K562 (cell line): ENCODE measurements around the gene POLR3GL. TPM values are rescaled to one million over a fixed set of nuclear protein-coding genes. Genes with fewer than 3 reads are reported as not detected.

Source experiments
- CEBPG ChIP-seq, 3 experiments: fragments of 200-800 bp in 1 of 3; sonication (Bioruptor generic) in 1 of 3; sonication (generic) in 1 of 3; formaldehyde crosslinking in 1 of 3; IDR thresholded peaks in 2 of 3; conservative IDR thresholded peaks in 1 of 3; 2 replicates each; pipeline versions ENCODE4 v1.6.1 to v1.8.0; 2016 to 2022; ENCODE audit warnings: missing compliant biosample characterization in 2 of 3, missing genetic modification characterization in 2 of 3, mild to moderate bottlenecking in 1 of 3, missing genetic modification reagents in 1 of 3
- PCBP2 ChIP-seq: fragments of 200-400 bp; formaldehyde crosslinking; IDR thresholded peaks from 2 replicates; pipeline ENCODE4 v1.6.1; 2018; ENCODE audit warnings: low read length, low read depth, mild to moderate bottlenecking, moderate library complexity; ENCODE audit not compliant: poor library complexity, severe bottlenecking
- RFX5 ChIP-seq: IDR thresholded peaks from 2 replicates; pipeline ENCODE4 v1.6.1; 2011; ENCODE audit warnings: low read depth, mild to moderate bottlenecking, improper control_type of control experiment, low read length
- ZFP30 ChIP-seq: fragments of 250-450 bp; sonication (Bioruptor Pico); IDR thresholded peaks from 2 replicates; pipeline ENCODE4 v1.8.0; 2022; ENCODE audit warnings: moderate library complexity, mild to moderate bottlenecking, inconsistent platforms, borderline replicate concordance
- ZNF583 ChIP-seq: fragments of 250-450 bp; sonication (Bioruptor Pico); IDR thresholded peaks from 2 replicates; pipeline ENCODE4 v1.4.0; 2020
- ZSCAN32 ChIP-seq: fragments of 450-650 bp; formaldehyde crosslinking; IDR thresholded peaks from 2 replicates; pipeline ENCODE4 v1.4.0; 2020; ENCODE audit warnings: mild to moderate bottlenecking, moderate library complexity
- polyA plus RNA-seq, 8 experiments: library from polyadenylated mRNA; depleted of rRNA in 4 of 8; stranded (reverse) in 5 of 8; unstranded in 3 of 8; fragments of >200 nt; fragmentation: Nextera tagmentation in 2 of 8; fragmentation: Illumina TruSeq in 1 of 8; extraction: Ambion mirVana in 2 of 8; extraction: Trizol in 1 of 8; gene quantifications; 2 replicates each; pipeline versions ENCODE4 v1.2.1 to v1.2.3, GENCODE V29; 2011 to 2014; ENCODE audit warnings: inconsistent platforms in 1 of 8, missing spikeins in 1 of 8
- total RNA-seq, 7 experiments: library from RNA; depleted of rRNA in 6 of 7; stranded (reverse); fragments of >200 nt in 6 of 7; fragmentation: Illumina TruSeq in 2 of 7; extraction: Trizol in 2 of 7; gene quantifications; 2 replicates each; pipeline versions ENCODE4 v1.2.1 to v1.2.3, GENCODE V29; 2011 to 2021; ENCODE audit warnings: low replicate concordance in 1 of 7
- TF ChIP-seq, protein P1 (sequence below): fragments of 450-650 bp; IDR thresholded peaks from 2 replicates; pipeline ENCODE4 v1.6.1; 2016; ENCODE audit warnings: mild to moderate bottlenecking, moderate library complexity
- TF ChIP-seq, protein P2 (sequence below): sonication (generic); formaldehyde crosslinking; IDR thresholded peaks from 2 replicates; pipeline ENCODE4 v1.8.0; 2022; ENCODE audit warnings: mild to moderate bottlenecking, missing genetic modification reagents, borderline replicate concordance
- TF ChIP-seq, protein P3 (sequence below): fragments of 150-350 bp; IDR thresholded peaks from 2 replicates; pipeline ENCODE4 v1.6.1; 2014; ENCODE audit warnings: low read depth, mild to moderate bottlenecking, low read length, borderline replicate concordance

Gene POLR3GL
- total and polyA plus RNA-seq, 9 of the 15 experiments (the other 6 are each of a cell fraction or from before 2014, with no cell fraction given) = 14.6 to 48.4 (median 38.2) TPM

DNA sequence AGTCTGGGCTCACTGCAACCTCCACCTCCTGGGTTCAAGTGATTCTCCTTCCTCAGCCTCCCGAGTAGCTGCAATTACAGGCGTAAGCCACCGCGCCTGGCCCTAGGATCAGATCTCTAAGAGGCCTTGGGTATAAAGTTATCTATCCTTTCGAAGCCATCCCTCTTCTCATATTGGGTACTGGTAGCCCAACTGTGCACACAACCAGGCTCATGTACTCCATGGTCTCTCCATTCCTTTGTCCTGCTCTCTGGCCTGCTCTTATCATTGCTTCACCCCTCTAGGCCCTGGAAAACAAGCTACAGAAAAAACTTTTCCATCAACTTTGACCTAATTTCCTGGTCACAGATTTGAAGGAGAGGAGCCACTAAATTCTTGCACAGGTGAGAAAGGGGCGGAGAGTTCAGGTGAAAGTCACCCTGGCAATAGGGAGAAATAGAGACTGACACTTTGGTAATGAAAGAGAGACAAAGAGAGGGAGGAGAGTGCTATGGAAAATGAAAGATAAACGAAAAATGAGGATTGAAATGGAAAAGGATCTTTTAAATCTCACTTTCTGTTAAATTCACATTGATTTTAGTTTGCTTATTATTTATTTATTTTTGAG lies 25.9 kb downstream of the POLR3GL start (continued):
- TF ChIP-seq, protein P1, sequence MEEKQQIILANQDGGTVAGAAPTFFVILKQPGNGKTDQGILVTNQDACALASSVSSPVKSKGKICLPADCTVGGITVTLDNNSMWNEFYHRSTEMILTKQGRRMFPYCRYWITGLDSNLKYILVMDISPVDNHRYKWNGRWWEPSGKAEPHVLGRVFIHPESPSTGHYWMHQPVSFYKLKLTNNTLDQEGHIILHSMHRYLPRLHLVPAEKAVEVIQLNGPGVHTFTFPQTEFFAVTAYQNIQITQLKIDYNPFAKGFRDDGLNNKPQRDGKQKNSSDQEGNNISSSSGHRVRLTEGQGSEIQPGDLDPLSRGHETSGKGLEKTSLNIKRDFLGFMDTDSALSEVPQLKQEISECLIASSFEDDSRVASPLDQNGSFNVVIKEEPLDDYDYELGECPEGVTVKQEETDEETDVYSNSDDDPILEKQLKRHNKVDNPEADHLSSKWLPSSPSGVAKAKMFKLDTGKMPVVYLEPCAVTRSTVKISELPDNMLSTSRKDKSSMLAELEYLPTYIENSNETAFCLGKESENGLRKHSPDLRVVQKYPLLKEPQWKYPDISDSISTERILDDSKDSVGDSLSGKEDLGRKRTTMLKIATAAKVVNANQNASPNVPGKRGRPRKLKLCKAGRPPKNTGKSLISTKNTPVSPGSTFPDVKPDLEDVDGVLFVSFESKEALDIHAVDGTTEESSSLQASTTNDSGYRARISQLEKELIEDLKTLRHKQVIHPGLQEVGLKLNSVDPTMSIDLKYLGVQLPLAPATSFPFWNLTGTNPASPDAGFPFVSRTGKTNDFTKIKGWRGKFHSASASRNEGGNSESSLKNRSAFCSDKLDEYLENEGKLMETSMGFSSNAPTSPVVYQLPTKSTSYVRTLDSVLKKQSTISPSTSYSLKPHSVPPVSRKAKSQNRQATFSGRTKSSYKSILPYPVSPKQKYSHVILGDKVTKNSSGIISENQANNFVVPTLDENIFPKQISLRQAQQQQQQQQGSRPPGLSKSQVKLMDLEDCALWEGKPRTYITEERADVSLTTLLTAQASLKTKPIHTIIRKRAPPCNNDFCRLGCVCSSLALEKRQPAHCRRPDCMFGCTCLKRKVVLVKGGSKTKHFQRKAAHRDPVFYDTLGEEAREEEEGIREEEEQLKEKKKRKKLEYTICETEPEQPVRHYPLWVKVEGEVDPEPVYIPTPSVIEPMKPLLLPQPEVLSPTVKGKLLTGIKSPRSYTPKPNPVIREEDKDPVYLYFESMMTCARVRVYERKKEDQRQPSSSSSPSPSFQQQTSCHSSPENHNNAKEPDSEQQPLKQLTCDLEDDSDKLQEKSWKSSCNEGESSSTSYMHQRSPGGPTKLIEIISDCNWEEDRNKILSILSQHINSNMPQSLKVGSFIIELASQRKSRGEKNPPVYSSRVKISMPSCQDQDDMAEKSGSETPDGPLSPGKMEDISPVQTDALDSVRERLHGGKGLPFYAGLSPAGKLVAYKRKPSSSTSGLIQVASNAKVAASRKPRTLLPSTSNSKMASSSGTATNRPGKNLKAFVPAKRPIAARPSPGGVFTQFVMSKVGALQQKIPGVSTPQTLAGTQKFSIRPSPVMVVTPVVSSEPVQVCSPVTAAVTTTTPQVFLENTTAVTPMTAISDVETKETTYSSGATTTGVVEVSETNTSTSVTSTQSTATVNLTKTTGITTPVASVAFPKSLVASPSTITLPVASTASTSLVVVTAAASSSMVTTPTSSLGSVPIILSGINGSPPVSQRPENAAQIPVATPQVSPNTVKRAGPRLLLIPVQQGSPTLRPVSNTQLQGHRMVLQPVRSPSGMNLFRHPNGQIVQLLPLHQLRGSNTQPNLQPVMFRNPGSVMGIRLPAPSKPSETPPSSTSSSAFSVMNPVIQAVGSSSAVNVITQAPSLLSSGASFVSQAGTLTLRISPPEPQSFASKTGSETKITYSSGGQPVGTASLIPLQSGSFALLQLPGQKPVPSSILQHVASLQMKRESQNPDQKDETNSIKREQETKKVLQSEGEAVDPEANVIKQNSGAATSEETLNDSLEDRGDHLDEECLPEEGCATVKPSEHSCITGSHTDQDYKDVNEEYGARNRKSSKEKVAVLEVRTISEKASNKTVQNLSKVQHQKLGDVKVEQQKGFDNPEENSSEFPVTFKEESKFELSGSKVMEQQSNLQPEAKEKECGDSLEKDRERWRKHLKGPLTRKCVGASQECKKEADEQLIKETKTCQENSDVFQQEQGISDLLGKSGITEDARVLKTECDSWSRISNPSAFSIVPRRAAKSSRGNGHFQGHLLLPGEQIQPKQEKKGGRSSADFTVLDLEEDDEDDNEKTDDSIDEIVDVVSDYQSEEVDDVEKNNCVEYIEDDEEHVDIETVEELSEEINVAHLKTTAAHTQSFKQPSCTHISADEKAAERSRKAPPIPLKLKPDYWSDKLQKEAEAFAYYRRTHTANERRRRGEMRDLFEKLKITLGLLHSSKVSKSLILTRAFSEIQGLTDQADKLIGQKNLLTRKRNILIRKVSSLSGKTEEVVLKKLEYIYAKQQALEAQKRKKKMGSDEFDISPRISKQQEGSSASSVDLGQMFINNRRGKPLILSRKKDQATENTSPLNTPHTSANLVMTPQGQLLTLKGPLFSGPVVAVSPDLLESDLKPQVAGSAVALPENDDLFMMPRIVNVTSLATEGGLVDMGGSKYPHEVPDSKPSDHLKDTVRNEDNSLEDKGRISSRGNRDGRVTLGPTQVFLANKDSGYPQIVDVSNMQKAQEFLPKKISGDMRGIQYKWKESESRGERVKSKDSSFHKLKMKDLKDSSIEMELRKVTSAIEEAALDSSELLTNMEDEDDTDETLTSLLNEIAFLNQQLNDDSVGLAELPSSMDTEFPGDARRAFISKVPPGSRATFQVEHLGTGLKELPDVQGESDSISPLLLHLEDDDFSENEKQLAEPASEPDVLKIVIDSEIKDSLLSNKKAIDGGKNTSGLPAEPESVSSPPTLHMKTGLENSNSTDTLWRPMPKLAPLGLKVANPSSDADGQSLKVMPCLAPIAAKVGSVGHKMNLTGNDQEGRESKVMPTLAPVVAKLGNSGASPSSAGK = no peak
- TF ChIP-seq PCBP2 (no peak), RFX5 (no peak), ZSCAN32 (CRISPR knock-in tag) (peak; percentile 7; the same call in 1 of the 2 replicates), ZFP30 (no peak), ZNF583 (CRISPR knock-in tag) (no peak), CEBPG (CRISPR knock-in tag; IDR thresholded peaks at IDR 0.05) (no peak), CEBPG (tag; conservative IDR thresholded peaks at IDR 0.05 in 1 of 2, IDR thresholded peaks at IDR 0.05 in 1 of 2) (peak; percentile 31 to 38; a peak in 3 of 4 replicates)
- TF ChIP-seq, protein P2, sequence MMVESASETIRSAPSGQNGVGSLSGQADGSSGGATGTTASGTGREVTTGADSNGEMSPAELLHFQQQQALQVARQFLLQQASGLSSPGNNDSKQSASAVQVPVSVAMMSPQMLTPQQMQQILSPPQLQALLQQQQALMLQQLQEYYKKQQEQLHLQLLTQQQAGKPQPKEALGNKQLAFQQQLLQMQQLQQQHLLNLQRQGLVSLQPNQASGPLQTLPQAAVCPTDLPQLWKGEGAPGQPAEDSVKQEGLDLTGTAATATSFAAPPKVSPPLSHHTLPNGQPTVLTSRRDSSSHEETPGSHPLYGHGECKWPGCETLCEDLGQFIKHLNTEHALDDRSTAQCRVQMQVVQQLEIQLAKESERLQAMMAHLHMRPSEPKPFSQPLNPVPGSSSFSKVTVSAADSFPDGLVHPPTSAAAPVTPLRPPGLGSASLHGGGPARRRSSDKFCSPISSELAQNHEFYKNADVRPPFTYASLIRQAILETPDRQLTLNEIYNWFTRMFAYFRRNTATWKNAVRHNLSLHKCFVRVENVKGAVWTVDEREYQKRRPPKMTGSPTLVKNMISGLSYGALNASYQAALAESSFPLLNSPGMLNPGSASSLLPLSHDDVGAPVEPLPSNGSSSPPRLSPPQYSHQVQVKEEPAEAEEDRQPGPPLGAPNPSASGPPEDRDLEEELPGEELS = 0 out of 2 replicates have a peak, but pooled peaks have one; percentile 18
- TF ChIP-seq, protein P3, sequence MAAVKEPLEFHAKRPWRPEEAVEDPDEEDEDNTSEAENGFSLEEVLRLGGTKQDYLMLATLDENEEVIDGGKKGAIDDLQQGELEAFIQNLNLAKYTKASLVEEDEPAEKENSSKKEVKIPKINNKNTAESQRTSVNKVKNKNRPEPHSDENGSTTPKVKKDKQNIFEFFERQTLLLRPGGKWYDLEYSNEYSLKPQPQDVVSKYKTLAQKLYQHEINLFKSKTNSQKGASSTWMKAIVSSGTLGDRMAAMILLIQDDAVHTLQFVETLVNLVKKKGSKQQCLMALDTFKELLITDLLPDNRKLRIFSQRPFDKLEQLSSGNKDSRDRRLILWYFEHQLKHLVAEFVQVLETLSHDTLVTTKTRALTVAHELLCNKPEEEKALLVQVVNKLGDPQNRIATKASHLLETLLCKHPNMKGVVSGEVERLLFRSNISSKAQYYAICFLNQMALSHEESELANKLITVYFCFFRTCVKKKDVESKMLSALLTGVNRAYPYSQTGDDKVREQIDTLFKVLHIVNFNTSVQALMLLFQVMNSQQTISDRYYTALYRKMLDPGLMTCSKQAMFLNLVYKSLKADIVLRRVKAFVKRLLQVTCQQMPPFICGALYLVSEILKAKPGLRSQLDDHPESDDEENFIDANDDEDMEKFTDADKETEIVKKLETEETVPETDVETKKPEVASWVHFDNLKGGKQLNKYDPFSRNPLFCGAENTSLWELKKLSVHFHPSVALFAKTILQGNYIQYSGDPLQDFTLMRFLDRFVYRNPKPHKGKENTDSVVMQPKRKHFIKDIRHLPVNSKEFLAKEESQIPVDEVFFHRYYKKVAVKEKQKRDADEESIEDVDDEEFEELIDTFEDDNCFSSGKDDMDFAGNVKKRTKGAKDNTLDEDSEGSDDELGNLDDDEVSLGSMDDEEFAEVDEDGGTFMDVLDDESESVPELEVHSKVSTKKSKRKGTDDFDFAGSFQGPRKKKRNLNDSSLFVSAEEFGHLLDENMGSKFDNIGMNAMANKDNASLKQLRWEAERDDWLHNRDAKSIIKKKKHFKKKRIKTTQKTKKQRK = no peak
